GM15510 (cell line): ENCODE results near the gene NMT1.

Experiments used
- POLR2A ChIP-seq: IDR thresholded peaks from 3 replicates; pipeline ENCODE4 v1.6.1; 2011; ENCODE audit warnings: borderline replicate concordance; ENCODE audit not compliant: insufficient read length; ENCODE audit errors: extremely low read depth

The NMT1 gene

DNA sequence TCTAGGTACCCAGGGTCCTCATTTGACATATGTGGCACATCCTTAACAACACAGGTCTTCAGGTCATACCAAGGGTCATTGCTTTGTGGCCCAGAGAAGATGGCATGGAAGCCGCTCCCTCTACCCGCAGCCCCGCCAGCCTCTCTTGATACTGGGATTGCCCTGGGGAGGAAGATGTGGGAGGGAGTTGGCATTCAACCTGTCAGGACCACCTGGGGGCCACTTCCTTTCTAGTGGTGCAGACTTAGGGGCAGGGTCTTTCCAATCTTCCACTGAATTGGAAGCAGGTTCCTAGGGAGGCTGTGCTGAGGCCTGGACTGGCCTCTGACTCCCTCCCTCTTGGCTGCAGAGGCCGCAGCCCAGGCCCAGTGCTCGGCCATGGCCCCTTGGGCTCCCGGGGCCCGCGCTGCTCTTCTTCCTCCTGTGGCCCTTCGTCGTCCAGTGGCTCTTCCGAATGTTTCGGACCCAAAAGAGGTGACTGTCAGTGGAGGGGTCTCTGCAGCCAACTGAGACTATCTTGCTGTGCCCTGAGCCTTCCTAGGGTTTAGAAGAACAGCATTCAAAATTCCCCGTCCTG is 82.1 kb downstream of the NMT1 start:
- TF ChIP-seq POLR2A, result no peak

DNA sequence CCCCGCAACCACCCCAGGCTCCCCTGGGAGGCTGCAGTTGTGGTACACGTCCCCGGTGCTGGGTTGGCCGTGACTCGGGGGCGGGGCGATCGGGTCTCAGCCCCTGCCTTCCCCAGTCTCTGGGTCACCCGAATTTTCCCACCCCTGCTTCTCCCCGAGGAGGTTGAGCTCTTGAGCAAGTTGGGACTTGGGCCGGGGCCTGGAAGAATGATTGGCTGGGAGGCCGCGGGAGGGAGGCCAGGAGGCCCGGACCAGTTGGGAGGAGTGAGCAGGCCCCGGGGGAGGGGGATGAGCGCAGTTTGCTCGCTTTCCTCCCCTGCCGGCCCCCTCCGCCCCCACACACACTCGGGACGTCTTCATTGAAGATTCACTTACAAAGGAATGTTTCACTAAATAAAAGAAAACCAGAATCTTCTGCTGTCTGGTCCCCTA is 82.7 kb downstream of the NMT1 start:
- TF ChIP-seq POLR2A, result no peak

GRCh38 chr17:45144199-45145034 is 83.3 kb downstream of the NMT1 start:
- peak; percentile 25 for TF ChIP-seq POLR2A

GRCh38 chr17:45145035-45145389 is 83.9 kb downstream of the NMT1 start:
- TF ChIP-seq POLR2A, result no peak

DNA sequence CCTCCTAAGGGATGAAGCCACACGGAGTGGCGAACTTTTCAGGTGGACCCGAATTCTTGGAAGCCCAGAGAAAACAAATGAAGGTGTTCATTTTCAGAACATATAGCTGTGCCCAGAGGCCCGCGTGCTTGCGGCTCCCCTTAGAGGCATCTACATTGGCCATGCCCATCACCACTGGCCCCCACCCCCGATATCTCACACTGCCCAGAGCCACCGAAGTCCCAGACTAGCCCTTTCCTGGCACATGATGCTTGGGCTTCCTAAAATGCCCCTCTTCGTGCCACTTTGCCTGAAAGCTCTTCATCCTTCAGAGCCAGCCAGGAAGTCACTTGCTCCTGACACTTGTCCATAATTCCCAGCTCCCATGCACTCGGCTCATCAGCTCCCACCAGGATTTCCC is 85.0 kb downstream of the NMT1 start:
- no peak for TF ChIP-seq POLR2A

DNA sequence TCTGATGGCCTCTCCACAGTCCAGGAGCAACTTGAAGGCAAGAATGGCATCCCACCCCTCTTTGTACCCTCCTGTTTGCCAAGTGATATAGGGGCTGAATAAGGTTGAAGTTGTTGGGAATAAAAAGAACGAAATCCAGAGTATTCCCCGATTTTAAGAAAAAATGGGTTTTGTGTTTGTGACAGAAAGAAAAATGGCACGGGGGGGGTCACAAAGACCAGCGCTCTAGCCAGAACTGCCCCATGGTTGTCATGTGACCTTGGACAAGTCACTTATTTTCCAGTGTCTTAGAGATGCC is 85.4 kb downstream of the NMT1 start:
- no peak for TF ChIP-seq POLR2A

DNA sequence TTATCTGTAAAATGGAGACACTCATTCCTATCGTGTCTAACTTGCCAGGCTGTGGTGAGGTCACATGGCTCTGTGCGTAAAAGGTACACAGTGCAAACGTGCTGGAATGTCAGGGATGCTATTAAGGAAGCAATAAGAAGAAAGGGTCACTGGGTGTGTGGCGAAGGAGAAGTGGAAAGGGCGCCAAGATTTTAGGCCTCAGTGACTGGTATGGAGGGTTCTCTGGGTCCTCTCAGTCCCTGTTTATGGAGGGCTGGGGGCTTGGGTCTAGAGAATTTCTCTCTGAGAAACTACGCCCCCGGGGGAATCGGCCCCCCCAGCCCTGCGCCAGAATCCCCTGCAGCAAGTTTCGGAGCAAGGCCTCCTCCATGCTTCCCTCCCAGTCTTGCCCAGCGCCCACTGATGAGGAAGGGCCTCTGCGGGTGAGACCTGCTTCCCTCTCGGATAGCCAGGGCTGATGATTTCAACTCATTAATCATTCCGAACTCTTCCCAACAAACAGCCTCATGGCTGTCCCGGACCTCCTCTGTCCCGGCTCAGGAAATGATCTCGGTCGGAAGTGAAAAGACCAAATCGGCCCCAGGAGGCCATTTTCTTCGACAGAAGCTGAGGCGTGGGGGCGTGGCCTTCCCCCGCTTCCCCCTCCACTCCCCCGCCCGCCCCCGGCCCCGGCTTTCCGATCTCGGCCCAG is 85.9 kb downstream of the NMT1 start:
- TF ChIP-seq POLR2A, result peak; percentile 55

DNA sequence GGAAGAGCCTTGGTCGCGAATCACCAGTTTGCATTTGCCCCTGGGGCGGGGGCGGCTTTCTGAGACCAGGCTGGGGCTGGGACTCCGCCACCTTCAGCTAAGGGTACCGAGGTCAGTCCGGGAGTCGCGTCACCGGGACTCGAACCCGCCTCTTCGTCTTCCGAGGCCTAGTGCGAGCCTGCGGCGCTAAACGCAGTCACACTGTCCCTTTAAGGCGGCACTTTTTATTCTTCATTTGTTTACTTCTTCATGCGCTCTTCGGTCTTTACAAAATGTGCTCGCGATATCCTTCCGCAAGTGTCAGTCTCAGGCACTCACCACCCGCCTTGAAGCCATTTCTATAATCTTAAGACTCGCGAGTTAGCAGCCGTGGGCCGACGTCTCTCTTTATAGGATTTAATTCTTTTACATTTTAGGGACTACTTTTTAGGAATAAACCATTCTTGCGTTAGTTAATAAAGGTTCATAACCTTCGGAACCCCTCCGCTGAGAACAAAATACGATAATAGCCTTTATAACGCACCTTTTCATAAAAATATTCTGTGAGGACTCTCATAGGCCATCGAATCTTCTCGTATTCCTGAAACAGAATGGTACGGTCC is 86.6 kb downstream of the NMT1 start:
- peak; percentile 40 for TF ChIP-seq POLR2A

- peak; percentile 100 for TF ChIP-seq POLR2A
These were observed 87.3 kb downstream of the NMT1 start, which contains the start of gene HEXIM1 for GRCh38 chr17:45148183-45149036. HEXIM1 (plus strand) TSS chr17:45148475; CDS start chr17:45149191, 716 bp downstream.

DNA sequence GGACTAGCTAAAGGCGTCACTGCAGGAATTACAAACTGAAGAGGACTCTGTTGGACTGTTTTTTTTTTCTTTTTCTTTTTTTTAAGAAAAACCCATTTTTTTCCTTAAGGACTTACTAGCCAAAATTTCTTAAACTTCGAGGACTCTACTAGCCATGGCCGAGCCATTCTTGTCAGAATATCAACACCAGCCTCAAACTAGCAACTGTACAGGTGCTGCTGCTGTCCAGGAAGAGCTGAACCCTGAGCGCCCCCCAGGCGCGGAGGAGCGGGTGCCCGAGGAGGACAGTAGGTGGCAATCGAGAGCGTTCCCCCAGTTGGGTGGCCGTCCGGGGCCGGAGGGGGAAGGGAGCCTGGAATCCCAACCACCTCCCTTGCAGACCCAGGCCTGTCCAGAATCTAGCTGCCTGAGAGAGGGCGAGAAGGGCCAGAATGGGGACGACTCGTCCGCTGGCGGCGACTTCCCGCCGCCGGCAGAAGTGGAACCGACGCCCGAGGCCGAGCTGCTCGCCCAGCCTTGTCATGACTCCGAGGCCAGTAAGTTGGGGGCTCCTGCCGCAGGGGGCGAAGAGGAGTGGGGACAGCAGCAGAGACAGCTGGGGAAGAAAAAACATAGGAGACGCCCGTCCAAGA is 88.0 kb downstream of the NMT1 start:
- no peak for TF ChIP-seq POLR2A

GRCh38 chr17:45149669-45150664 is 88.8 kb downstream of the NMT1 start:
- no peak for TF ChIP-seq POLR2A

GRCh38 chr17:45150911-45151809 is 90.0 kb downstream of the NMT1 start:
- no peak for TF ChIP-seq POLR2A
